Kidney (tissue), 14 donors: ENCODE data around the gene ITGA5. TPM values are rescaled to one million over a fixed set of nuclear protein-coding genes. Genes with fewer than 3 reads are reported as not detected.

Source experiments
- DNase-seq, 5 donors: peaks; one replicate each; pipeline ENCODE4 v3.0.0-alpha.2; 2013 to 2020
- FAIRE-seq: peaks from 2 replicates; lab custom pipeline; 2012; peaks lifted over from hg19 to GRCh38; lab: Jason Lieb, UNC
- H3K27ac ChIP-seq, 2 donors: one replicate each; pipeline ENCODE4 v1.7.0; 2013; ENCODE audit warnings: low read depth in 2 of 2, low read length in 2 of 2, inconsistent platforms in 1 of 2
- H3K27me3 ChIP-seq: one replicate; pipeline ENCODE4 v1.7.1; 2013; ENCODE audit warnings: low read length, inconsistent platforms; ENCODE audit not compliant: control insufficient read depth, insufficient read depth
- H3K36me3 ChIP-seq, 3 donors: one replicate each; pipeline versions ENCODE4 v1.7.0 to v1.7.1; 2013; ENCODE audit warnings: low read length in 3 of 3, control low read depth in 1 of 3, inconsistent platforms in 1 of 3; ENCODE audit not compliant: insufficient read depth in 3 of 3, control insufficient read depth in 2 of 3
- H3K4me1 ChIP-seq, 3 donors: one replicate each; pipeline versions ENCODE4 v1.7.0 to v1.7.1; 2013; ENCODE audit warnings: low read length in 3 of 3, inconsistent platforms in 1 of 3, low read depth in 1 of 3; ENCODE audit not compliant: control insufficient read depth in 2 of 3, insufficient read depth in 2 of 3
- H3K4me3 ChIP-seq, 3 donors: one replicate each; pipeline versions ENCODE4 v1.7.0 to v1.8.1; 2013; ENCODE audit warnings: low read length in 3 of 3, control low read depth in 1 of 3, inconsistent platforms in 1 of 3
- H3K9ac ChIP-seq, 3 donors: one replicate each; pipeline versions ENCODE4 v1.7.0 to v1.7.1; 2013; ENCODE audit warnings: low read length in 3 of 3, control low read depth in 1 of 3, inconsistent platforms in 1 of 3
- H3K9me3 ChIP-seq, 3 donors: one replicate each; pipeline versions ENCODE4 v1.7.0 to v1.7.1; 2013; ENCODE audit warnings: low read length in 3 of 3, control low read depth in 1 of 3, inconsistent platforms in 1 of 3; ENCODE audit not compliant: control insufficient read depth in 2 of 3, insufficient read depth in 1 of 3
- intact Hi-C: fragments of 100-400 bp; cut with DNase I; formaldehyde crosslinking; loops from one replicate; pipeline ENCODE4 v1.11.1; 2022
- polyA plus RNA-seq: library from polyadenylated mRNA; stranded (reverse); fragments of 350-450 nt; fragmentation: Illumina TruSeq; extraction: RNeasy Lipid Tissue Mini Kit (QIAGEN cat#74804); gene quantifications from one replicate; pipeline ENCODE4 v1.2.3, GENCODE V29; 2014; ENCODE audit warnings: low read depth, low replicate concordance; ENCODE audit not compliant: insufficient read depth
- total RNA-seq: library from RNA; stranded (reverse); fragmentation: NEBNext Ultra II Directional; extraction: Animal tissue kit (Norgen Biotek cat#: 25700); gene quantifications from one replicate; pipeline ENCODE4 v1.2.1, GENCODE V29; 2021
- TF ChIP-seq, protein P1 (sequence below): IDR thresholded peaks from 3 replicates; pipeline ENCODE4 v1.5.1; 2012; ENCODE audit warnings: mild to moderate bottlenecking, moderate library complexity, borderline replicate concordance; ENCODE audit not compliant: insufficient read depth; ENCODE audit errors: extremely low read depth
- donor health status: control.
- donor health status: control.
- donor health status: control.
- donor health status: control.
- donor health status: control.
- donor health status: DM: yes; HTN: yes; CAD: no.
- donor health status: Normal renal cell carcinoma (clear cell type).

The ITGA5 gene
- total and polyA plus RNA-seq, 2 donors from 2014 or later: 11.4 to 65.6 TPM

DNA sequence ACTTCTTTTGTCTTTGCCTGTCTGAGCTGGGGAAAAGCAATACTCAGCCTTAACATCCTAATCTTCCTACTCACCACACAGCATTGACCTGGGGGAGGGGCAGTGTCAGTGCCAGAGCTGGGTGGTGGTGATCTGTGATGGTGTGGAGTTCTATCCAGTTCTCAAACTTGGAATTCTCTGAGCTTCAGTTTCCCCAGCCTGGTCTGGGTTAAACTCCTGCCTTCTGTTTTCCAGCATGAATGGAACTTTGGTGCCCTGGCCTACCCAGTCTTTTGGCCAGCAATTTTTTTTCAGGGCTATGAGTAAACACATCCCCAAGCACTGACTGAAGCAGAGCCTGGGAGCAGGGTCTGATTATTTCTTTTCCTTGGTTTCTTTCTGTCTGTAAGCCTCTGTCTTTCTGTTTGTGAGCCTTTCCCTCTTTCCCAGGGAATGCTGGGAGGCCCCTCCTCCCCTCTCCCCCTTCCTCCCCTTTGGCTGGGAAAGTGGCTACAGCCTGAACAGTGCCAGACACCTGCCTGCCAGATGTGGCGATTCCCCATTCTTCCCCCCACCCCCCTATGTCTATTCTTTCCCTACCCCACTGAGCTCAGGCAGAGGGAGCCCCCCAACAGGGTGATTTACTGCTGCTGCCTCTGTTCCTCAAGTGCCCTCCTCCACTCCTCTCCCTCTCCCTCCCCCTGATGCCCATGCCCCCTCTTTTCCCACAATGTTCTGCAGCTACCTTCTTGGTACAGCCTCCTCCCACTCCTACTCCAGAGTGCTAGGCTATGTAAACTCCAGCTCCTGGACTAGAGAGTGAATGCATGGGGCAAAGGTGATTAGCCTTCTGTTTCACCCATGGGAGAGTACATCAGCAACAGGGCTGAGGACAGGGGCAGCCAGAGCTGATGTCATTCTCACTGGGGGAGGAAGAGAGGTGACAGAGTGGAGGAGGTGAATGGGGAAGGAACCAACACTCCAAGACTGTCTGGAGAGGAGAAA lies 65.9 kb downstream of the ITGA5 start:
- Histone ChIP-seq H3K9ac (peak overlapping the region in 1 of 3 donors; percentile 5), H3K27ac (peak overlapping the region; percentile 58 to 74), H3K4me1 (peaks cover 8 to 17% (median 16%) of the 10 kb centered on the region in 3 donors), H3K9me3 (no peaks in the 10 kb centered on the region), H3K36me3 (peaks cover 4 to 18% (median 18%) of the 10 kb centered on the region in 3 donors), H3K4me3 (no peak overlapping the region), H3K27me3 (no peaks in the 10 kb centered on the region)
- DNase-seq (peak in 4 of 5 donors; percentile 68 to 85 (median 82)), FAIRE-seq (no peak)
- TF ChIP-seq, protein P1, sequence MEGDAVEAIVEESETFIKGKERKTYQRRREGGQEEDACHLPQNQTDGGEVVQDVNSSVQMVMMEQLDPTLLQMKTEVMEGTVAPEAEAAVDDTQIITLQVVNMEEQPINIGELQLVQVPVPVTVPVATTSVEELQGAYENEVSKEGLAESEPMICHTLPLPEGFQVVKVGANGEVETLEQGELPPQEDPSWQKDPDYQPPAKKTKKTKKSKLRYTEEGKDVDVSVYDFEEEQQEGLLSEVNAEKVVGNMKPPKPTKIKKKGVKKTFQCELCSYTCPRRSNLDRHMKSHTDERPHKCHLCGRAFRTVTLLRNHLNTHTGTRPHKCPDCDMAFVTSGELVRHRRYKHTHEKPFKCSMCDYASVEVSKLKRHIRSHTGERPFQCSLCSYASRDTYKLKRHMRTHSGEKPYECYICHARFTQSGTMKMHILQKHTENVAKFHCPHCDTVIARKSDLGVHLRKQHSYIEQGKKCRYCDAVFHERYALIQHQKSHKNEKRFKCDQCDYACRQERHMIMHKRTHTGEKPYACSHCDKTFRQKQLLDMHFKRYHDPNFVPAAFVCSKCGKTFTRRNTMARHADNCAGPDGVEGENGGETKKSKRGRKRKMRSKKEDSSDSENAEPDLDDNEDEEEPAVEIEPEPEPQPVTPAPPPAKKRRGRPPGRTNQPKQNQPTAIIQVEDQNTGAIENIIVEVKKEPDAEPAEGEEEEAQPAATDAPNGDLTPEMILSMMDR: no peak
- intact Hi-C loops: loop anchor here (10.0 kb wide), 1 partner anchor 58 kb away; no protein-coding TSS in a partner anchor

DNA sequence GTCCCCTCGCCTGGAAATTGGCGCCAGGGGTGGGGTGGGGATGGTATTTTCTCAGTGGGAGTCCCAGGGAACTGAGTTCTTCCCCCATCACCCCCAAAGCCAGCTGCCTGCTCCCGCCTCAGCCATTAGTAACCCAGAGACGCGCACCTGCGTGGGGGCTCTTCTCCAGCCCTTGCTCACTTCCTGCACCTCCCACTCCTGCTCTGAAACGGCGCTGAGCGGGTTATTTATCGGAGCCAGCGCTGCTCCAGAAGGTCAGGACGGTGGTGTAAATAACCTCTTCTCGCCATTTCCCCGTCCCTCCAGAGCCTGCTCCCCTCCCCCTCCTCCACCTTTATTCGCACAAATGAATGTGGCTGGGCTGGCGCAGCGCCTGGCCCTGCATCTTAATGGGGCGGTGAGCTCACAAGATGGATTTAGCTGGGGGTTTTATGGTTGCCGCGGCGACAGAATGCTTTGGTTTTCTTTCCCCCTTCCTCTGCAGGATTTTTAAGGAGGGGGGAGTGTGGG lies 67.0 kb downstream of the ITGA5 start:
- Histone ChIP-seq H3K36me3 (peaks cover 11 to 27% (median 24%) of the 10 kb centered on the region in 3 donors), H3K27me3 (no peaks in the 10 kb centered on the region), H3K9ac (no peak overlapping the region), H3K9me3 (no peaks in the 10 kb centered on the region), H3K4me3 (peak overlapping the region in 1 of 3 donors; percentile 19), H3K4me1 (peaks cover 7 to 16% (median 13%) of the 10 kb centered on the region in 3 donors), H3K27ac (peak overlapping the region; percentile 58 to 74)
- DNase-seq (peak; percentile 89 to 97 (median 94)), FAIRE-seq (no peak)
- TF ChIP-seq, protein P1: no peak
- intact Hi-C loops: loop anchor here (10.0 kb wide), 1 partner anchor 57 kb away; no protein-coding TSS in a partner anchor

DNA sequence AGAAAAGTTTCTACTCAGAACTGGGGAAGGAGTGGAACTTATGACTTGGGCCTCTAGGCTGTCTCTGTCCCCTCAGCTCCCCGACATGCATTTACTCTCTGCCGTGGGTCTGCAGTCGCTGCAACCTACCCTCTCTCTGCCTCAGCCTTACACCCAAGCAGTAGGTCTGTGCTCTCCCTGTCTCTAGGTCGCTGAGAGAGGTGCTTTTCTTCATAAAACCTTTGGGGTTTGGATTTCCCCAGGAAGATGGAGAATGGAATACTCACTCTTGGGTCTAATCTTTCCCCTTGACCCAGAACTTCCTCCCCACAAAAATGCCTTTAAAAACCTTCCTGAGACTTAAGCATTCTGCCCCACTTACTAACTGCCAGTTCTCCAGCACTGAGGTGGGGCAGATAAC lies 67.7 kb downstream of the ITGA5 start:
- H3K4me3 ChIP-seq: no peak overlapping the region
- intact Hi-C loops: loop anchor here (10.0 kb wide), 1 partner anchor 57 kb away; no protein-coding TSS in a partner anchor
- H3K27ac ChIP-seq: peak overlapping the region in 1 of 2 donors; percentile 58
- TF ChIP-seq, protein P1: no peak
- H3K4me1 ChIP-seq: peaks cover 7 to 16% (median 13%) of the 10 kb centered on the region in 3 donors
- DNase-seq (no peak), FAIRE-seq (no peak)
- no peak overlapping the region for H3K9ac ChIP-seq
- no peaks in the 10 kb centered on the region for H3K27me3 ChIP-seq
- H3K9me3 ChIP-seq: no peaks in the 10 kb centered on the region
- H3K36me3 ChIP-seq: peaks cover 11 to 32% (median 30%) of the 10 kb centered on the region in 3 donors
